ENCODE data around the gene RBM28. TPM values are rescaled to one million over a fixed set of nuclear protein-coding genes. Genes with fewer than 3 reads are reported as not detected.

The RBM28 gene
- total RNA-seq, 4 donors from 2014 or later, result 9.0 to 341 (median 34.2) TPM

DNA sequence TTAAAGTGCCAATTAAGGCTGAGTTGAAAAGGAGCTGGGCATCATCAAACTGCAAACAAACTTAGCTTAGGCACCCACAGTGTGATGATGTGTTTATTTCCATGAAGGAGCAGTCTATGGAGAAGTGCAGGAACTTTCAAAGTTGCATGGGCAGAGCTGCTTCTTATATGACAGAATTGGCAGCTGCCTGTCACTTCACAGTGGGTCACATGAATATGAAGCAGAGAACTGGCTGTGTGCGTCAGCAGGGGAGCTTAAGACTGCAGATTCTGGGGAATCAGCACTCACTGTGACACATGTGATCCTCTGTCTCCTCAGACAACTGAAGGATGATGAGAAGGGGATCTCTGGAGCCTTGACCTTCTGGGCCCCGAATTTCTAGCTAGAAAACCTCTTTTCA lies 36.6 kb downstream of the RBM28 start:
- H3K27me3 ChIP-seq, result no peaks in the 10 kb centered on the region
- H3K9me3 ChIP-seq, result no peaks in the 10 kb centered on the region
- 90 to 100% methylated on average over 1 to 2 of the region's 2 CpGs for WGBS, 2 donors (ENCODE audit: low coverage in 1 of 2)
- intact Hi-C loops (cut with DNase I; ENCODE audit: low total_unique reads), result no loop called here
- no peaks in the 10 kb centered on the region for H3K4me1 ChIP-seq
- DNase-seq, result no peak
- H3K36me3 ChIP-seq, result peaks cover 0 to 34% (median 17%) of the 10 kb centered on the region in 4 donors
- TF ChIP-seq CTCF (IDR thresholded peaks at IDR 0.05) (no peak), POLR2A (IDR thresholded peaks at IDR 0.05) (no peak), POLR2AphosphoS5 (IDR thresholded peaks at IDR 0.05) (no peak), EP300 (IDR thresholded peaks at IDR 0.05; ENCODE audit: low read depth) (no peak)
- no peak overlapping the region for H3K4me3 ChIP-seq
- H3K27ac ChIP-seq, result no peak overlapping the region
- in situ Hi-C loops (cut with MboI; ENCODE audit: low pct_ligation_motif_present in 1 of 4, low pct_unique_long_range_greater_than_20kb in 1 of 4, low sequenced_read_pairs in 3 of 4), result no loop called here

GRCh38 chr7:128304212-128304611 lies 39.5 kb downstream of the RBM28 start:
- DNase-seq, result no peak
- H3K4me3 ChIP-seq, result no peak overlapping the region
- no peak overlapping the region for H3K27ac ChIP-seq
- peaks cover 0 to 13% (median 6%) of the 10 kb centered on the region in 4 donors for H3K36me3 ChIP-seq
- H3K4me1 ChIP-seq, result no peaks in the 10 kb centered on the region
- H3K27me3 ChIP-seq, result no peaks in the 10 kb centered on the region
- no peaks in the 10 kb centered on the region for H3K9me3 ChIP-seq
- 100% methylated on average over 1 of the region's 1 CpG; no CpG with 5 or more reads in 1 of the 2 donors for WGBS, 2 donors (ENCODE audit: low coverage in 1 of 2)
- TF ChIP-seq EP300 (IDR thresholded peaks at IDR 0.05; ENCODE audit: low read depth) (no peak), POLR2A (IDR thresholded peaks at IDR 0.05) (no peak), POLR2AphosphoS5 (IDR thresholded peaks at IDR 0.05) (no peak), CTCF (IDR thresholded peaks at IDR 0.05) (no peak)
- in situ Hi-C loops (cut with MboI; ENCODE audit: low pct_ligation_motif_present in 1 of 4, low pct_unique_long_range_greater_than_20kb in 1 of 4, low sequenced_read_pairs in 3 of 4) (no loop called here), intact Hi-C loops (cut with DNase I; ENCODE audit: low total_unique reads) (no loop called here)

- Histone ChIP-seq H3K4me3 (no peak overlapping the region), H3K9me3 (no peaks in the 10 kb centered on the region), H3K27ac (no peak overlapping the region), H3K36me3 (peaks cover 0 to 13% (median 6%) of the 10 kb centered on the region in 4 donors), H3K4me1 (no peaks in the 10 kb centered on the region), H3K27me3 (no peaks in the 10 kb centered on the region)
- no peak for TF ChIP-seq EP300 (IDR thresholded peaks at IDR 0.05; ENCODE audit: low read depth)
- no peak for TF ChIP-seq POLR2AphosphoS5 (IDR thresholded peaks at IDR 0.05)
- no peak for TF ChIP-seq CTCF (IDR thresholded peaks at IDR 0.05)
- no peak for TF ChIP-seq POLR2A (IDR thresholded peaks at IDR 0.05)
- 77 to 100% methylated on average over 1 to 5 of the region's 5 CpGs for WGBS, 2 donors (ENCODE audit: low coverage in 1 of 2)
- no peak for DNase-seq
- in situ Hi-C loops (cut with MboI; ENCODE audit: low pct_ligation_motif_present in 1 of 4, low pct_unique_long_range_greater_than_20kb in 1 of 4, low sequenced_read_pairs in 3 of 4), result no loop called here
- intact Hi-C loops (cut with DNase I; ENCODE audit: low total_unique reads), result no loop called here
These were observed 40.1 kb downstream of the RBM28 start for GRCh38 chr7:128303643-128304042.

GRCh38 chr7:128303133-128303532 lies 40.6 kb downstream of the RBM28 start:
- 92% methylated on average over 2 of the region's 2 CpGs; no CpG with 5 or more reads in 1 of the 2 donors for WGBS, 2 donors (ENCODE audit: low coverage in 1 of 2)
- no peaks in the 10 kb centered on the region for H3K9me3 ChIP-seq
- TF ChIP-seq EP300 (IDR thresholded peaks at IDR 0.05; ENCODE audit: low read depth), result no peak
- TF ChIP-seq CTCF (IDR thresholded peaks at IDR 0.05), result no peak
- no peak for TF ChIP-seq POLR2AphosphoS5 (IDR thresholded peaks at IDR 0.05)
- no peak for TF ChIP-seq POLR2A (IDR thresholded peaks at IDR 0.05)
- peaks cover 0 to 13% (median 6%) of the 10 kb centered on the region in 4 donors for H3K36me3 ChIP-seq
- in situ Hi-C loops (cut with MboI; ENCODE audit: low pct_ligation_motif_present in 1 of 4, low pct_unique_long_range_greater_than_20kb in 1 of 4, low sequenced_read_pairs in 3 of 4), result no loop called here
- no peaks in the 10 kb centered on the region for H3K27me3 ChIP-seq
- DNase-seq, result no peak
- intact Hi-C loops (cut with DNase I; ENCODE audit: low total_unique reads), result no loop called here
- H3K27ac ChIP-seq, result no peak overlapping the region
- H3K4me1 ChIP-seq, result no peaks in the 10 kb centered on the region
- no peak overlapping the region for H3K4me3 ChIP-seq

Data from transverse colon (tissue), 4 donors.